ENCODE results near the gene BCAS1. TPM values are rescaled to one million over a fixed set of nuclear protein-coding genes. Genes with fewer than 3 reads are reported as not detected.

Gene BCAS1
- total RNA-seq, 1 experiment from 2014 or later, result 0.17 TPM

- ChIA-PET POLR2A (no interaction called here), RAD21 (ENCODE audit: low non-redundant PET in 1 of 2, low total read pairs in 2 of 2, uncharacterized antibody in 2 of 2, unreplicated experiment in 2 of 2) (no interaction called here)
- ATAC-seq, result no peak
Measured at GRCh38 chr20:53958260-53958659, 112.1 kb downstream of the BCAS1 start.

More at GRCh38 chr20:53958260-53958659, 112.1 kb downstream of the BCAS1 start:
- Histone ChIP-seq H3K9me2 (ENCODE audit: insufficient read depth) (no peaks in the 10 kb centered on the region), H3K4me3 (replicated peaks in 1 of 2; ENCODE audit: low read depth in 1 of 2, low read length in 2 of 2) (no peak overlapping the region), H3K9me3 (ENCODE audit: control insufficient read depth in 1 of 2, insufficient read depth in 1 of 2, low read depth in 1 of 2, low read length in 2 of 2) (no peaks in the 10 kb centered on the region), H4K20me1 (ENCODE audit: insufficient read depth) (no peaks in the 10 kb centered on the region), H3K4me2 (ENCODE audit: low read length) (no peak overlapping the region), H3K36me3 (ENCODE audit: control insufficient read depth in 1 of 2, insufficient read depth in 2 of 2, low read length in 2 of 2) (no peaks in the 10 kb centered on the region), H3K79me2 (ENCODE audit: insufficient read depth, low read length) (no peaks in the 10 kb centered on the region), H3K27me3 (ENCODE audit: insufficient read depth, low read length) (peaks cover 4% of the 10 kb centered on the region; the same call in 1 of the 2 replicates), H3K4me1 (ENCODE audit: control insufficient read depth in 1 of 2, insufficient read depth in 2 of 2, low read length in 2 of 2) (no peaks in the 10 kb centered on the region), H3K27ac (ENCODE audit: low read depth, low read length) (no peak overlapping the region), H2AFZ (ENCODE audit: low read depth, low read length, poor library complexity, severe bottlenecking) (no peak overlapping the region), H3K9ac (ENCODE audit: low read length) (no peak overlapping the region)
- TF ChIP-seq JUND (IDR thresholded peaks at IDR 0.05), result no peak
- TF ChIP-seq POLR2AphosphoS5 (IDR thresholded peaks at IDR 0.05; ENCODE audit: low read depth, low read length), result no peak
- no peak for TF ChIP-seq SRF (IDR thresholded peaks at IDR 0.05; ENCODE audit: low read depth)
- no peak for TF ChIP-seq EGR1 (IDR thresholded peaks at IDR 0.05; ENCODE audit: low read depth)
- no peak for TF ChIP-seq ELF1 (IDR thresholded peaks at IDR 0.05; ENCODE audit: borderline replicate concordance, low read depth)
- TF ChIP-seq POLR2A (IDR thresholded peaks at IDR 0.05; ENCODE audit: borderline replicate concordance, extremely low read depth, insufficient read depth, insufficient read length), result no peak
- TF ChIP-seq REST (IDR thresholded peaks at IDR 0.05; ENCODE audit: low read depth), result no peak
- DNase-seq (ENCODE audit: low read depth, low spot score), result no peak
- CTCF ChIA-PET, result interaction anchor here (0.6 kb wide), 1 partner anchor 111 kb away, joined by 3 read pairs; no protein-coding TSS in a partner anchor
- BruUV-seq (replicated peaks), result no TSS peak
- intact Hi-C loops (cut with micrococcal nuclease), result no loop called here
